Measurements from ENCODE around the gene TBC1D24.
"Not testable (repeated sequence)": the region's sequence is repeated elsewhere in the genome, so short reads cannot be mapped to it uniquely, and the experiment has no call there.

The TBC1D24 gene

GRCh38 chr16:2554709-2555425 is 79.9 kb downstream of the TBC1D24 start:
- not testable (repeated sequence) for FAIRE-seq; DNase-seq (ENCODE audit: insufficient read length, low spot score)

Measured in HTR-8/SVneo (cell line).